MCF 10A (cell line): ENCODE data around the gene CYB561D2. TPM values are rescaled to one million over a fixed set of nuclear protein-coding genes. Genes with fewer than 3 reads are reported as not detected.
A peak's percentile ranks its signal among the peaks of the same experiment; 100 is the strongest.

ENCODE experiments used
- BruUV-seq: library from RNA; stranded (reverse); fragments of 400-500 nt; replicated peaks from 2 replicates; lab custom pipeline; 2021; lab: Mats Ljungman, UMichigan
- CTCF ChIA-PET: fragments of 300-600 bp; sonication (Branson Sonifier 250); formaldehyde crosslinking; extraction: SDS; loops from one replicate; lab custom pipeline; 2021; ENCODE audit warnings: antibody characterized with exemption, inconsistent platforms; lab: Yijun Ruan, JAX
- POLR2A ChIA-PET: fragments of 300-600, 350-650 bp; sonication (Branson Sonifier 250); formaldehyde crosslinking; extraction: SDS; loops from one replicate; lab custom pipeline; 2020; ENCODE audit warnings: antibody characterized with exemption, inconsistent platforms; lab: Yijun Ruan, JAX
- DNase-seq: peaks from one replicate; pipeline ENCODE4 v3.0.0-alpha.2; 2018; ENCODE audit not compliant: unreplicated experiment
- H3K27ac Mint-ChIP-seq: one replicate; pipeline ENCODE4 v1.8.0; 2022; ENCODE audit warnings: mild to moderate bottlenecking, low read depth, mixed read lengths; ENCODE audit not compliant: unreplicated experiment
- H3K27me3 Mint-ChIP-seq: one replicate; pipeline ENCODE4 v1.8.0; 2022; ENCODE audit warnings: mixed read lengths; ENCODE audit not compliant: insufficient read depth, unreplicated experiment
- H3K36me3 Mint-ChIP-seq: one replicate; pipeline ENCODE4 v1.8.0; 2022; ENCODE audit warnings: mild to moderate bottlenecking, moderate library complexity, mixed read lengths; ENCODE audit not compliant: insufficient read depth, unreplicated experiment
- H3K4me1 Mint-ChIP-seq: one replicate; pipeline ENCODE4 v1.8.0; 2022; ENCODE audit warnings: mixed read lengths; ENCODE audit not compliant: insufficient read depth, unreplicated experiment
- H3K4me3 Mint-ChIP-seq: one replicate; pipeline ENCODE4 v1.8.0; 2022; ENCODE audit warnings: mild to moderate bottlenecking, moderate library complexity, mixed read lengths; ENCODE audit not compliant: unreplicated experiment
- H3K9me3 Mint-ChIP-seq: one replicate; pipeline ENCODE4 v1.8.0; 2022; ENCODE audit warnings: mixed read lengths; ENCODE audit not compliant: unreplicated experiment
- CTCF ChIP-seq: fragments of 200-600 bp; IDR thresholded peaks from one replicate; pipeline ENCODE4 v1.8.0; 2022; ENCODE audit warnings: antibody characterized with exemption, mild to moderate bottlenecking; ENCODE audit not compliant: unreplicated experiment
- intact Hi-C: fragments of 100-400 bp; cut with micrococcal nuclease; formaldehyde crosslinking; loops from 2 replicates; pipeline ENCODE4 v1.14.1; 2022
- total RNA-seq: library from RNA; stranded (reverse); gene quantifications from 2 replicates; pipeline ENCODE4 v1.2.3, GENCODE V29; 2022

The CYB561D2 gene
- total RNA-seq, 1 experiment from 2014 or later, result 24.1 TPM

GRCh38 chr3:50365080-50365841 is 14.6 kb downstream of the CYB561D2 start:
- TF ChIP-seq CTCF, result no peak
- CTCF ChIA-PET, result interaction anchor here (0.7 to 1.2 kb wide), 4 partner anchors 9 to 183 kb away, joined by 3 to 6 read pairs (median 4); no protein-coding TSS in a partner anchor
- no TSS peak for BruUV-seq
- Mint-ChIP-seq H3K9me3 (no peaks in the 10 kb centered on the region), H3K27ac (peak overlapping the region; percentile 57), H3K4me3 (peak overlapping the region; percentile 67), H3K4me1 (no peaks in the 10 kb centered on the region), H3K36me3 (no peaks in the 10 kb centered on the region), H3K27me3 (no peaks in the 10 kb centered on the region)
- DNase-seq, result peak; percentile 84
- POLR2A ChIA-PET, result interaction anchor here (0.5 to 0.8 kb wide), 3 partner anchors 26 to 896 kb away, joined by 3 to 4 read pairs (median 3); partner anchors contain the start of gene HEMK1
- intact Hi-C loops, result no loop called here

GRCh38 chr3:50365842-50366220 is 15.2 kb downstream of the CYB561D2 start:
- TF ChIP-seq CTCF, result no peak
- ChIA-PET CTCF (interaction anchor here (1.0 to 1.2 kb wide), 3 partner anchors 9 to 177 kb away, joined by 3 to 6 read pairs (median 5); no protein-coding TSS in a partner anchor), POLR2A (interaction anchor here (0.8 kb wide), 1 partner anchor 203 kb away, joined by 4 read pairs; the partner anchor contains the start of gene HEMK1)
- Mint-ChIP-seq H3K27ac (peak overlapping the region; percentile 57), H3K4me1 (no peaks in the 10 kb centered on the region), H3K4me3 (peak overlapping the region; percentile 67), H3K27me3 (no peaks in the 10 kb centered on the region), H3K9me3 (no peaks in the 10 kb centered on the region), H3K36me3 (no peaks in the 10 kb centered on the region)
- BruUV-seq, result no TSS peak
- no peak for DNase-seq
- intact Hi-C loops, result no loop called here

GRCh38 chr3:50369012-50369670 is 18.5 kb downstream of the CYB561D2 start:
- no TSS peak for BruUV-seq
- Mint-ChIP-seq H3K27ac (no peak overlapping the region), H3K9me3 (no peaks in the 10 kb centered on the region), H3K4me1 (peaks cover 6% of the 10 kb centered on the region), H3K27me3 (peaks cover 33% of the 10 kb centered on the region), H3K4me3 (no peak overlapping the region), H3K36me3 (no peaks in the 10 kb centered on the region)
- DNase-seq, result no peak
- intact Hi-C loops, result no loop called here
- ChIA-PET CTCF (interaction anchor here (0.6 to 2.9 kb wide), 9 partner anchors 14 to 244 kb away, joined by 3 to 15 read pairs (median 3); partner anchors contain the start of gene CISH), POLR2A (no interaction called here)
- TF ChIP-seq CTCF, result no peak

GRCh38 chr3:50370594-50370993 is 19.9 kb downstream of the CYB561D2 start:
- Mint-ChIP-seq H3K27me3 (peaks cover 33% of the 10 kb centered on the region), H3K4me1 (peaks cover 6% of the 10 kb centered on the region), H3K36me3 (no peaks in the 10 kb centered on the region), H3K27ac (no peak overlapping the region), H3K4me3 (no peak overlapping the region), H3K9me3 (no peaks in the 10 kb centered on the region)
- DNase-seq, result peak; percentile 50
- intact Hi-C loops, result loop anchor here (1.0 kb wide), 1 partner anchor 172 kb away; no protein-coding TSS in a partner anchor
- CTCF ChIA-PET, result interaction anchor here (0.5 to 2.9 kb wide), 9 partner anchors 21 to 179 kb away, joined by 3 to 15 read pairs (median 3); no protein-coding TSS in a partner anchor
- no TSS peak for BruUV-seq
- no peak for TF ChIP-seq CTCF
- POLR2A ChIA-PET, result interaction anchor here (0.9 kb wide), 1 partner anchor 104 kb away, joined by 4 read pairs; no protein-coding TSS in a partner anchor
